MCF 10A (cell line): ENCODE data around the gene CABP2. TPM values are rescaled to one million over a fixed set of nuclear protein-coding genes. Genes with fewer than 3 reads are reported as not detected.
A peak's percentile ranks its signal among the peaks of the same experiment; 100 is the strongest.

ENCODE experiments used
- BruUV-seq: library from RNA; stranded (reverse); fragments of 400-500 nt; replicated peaks from 2 replicates; lab custom pipeline; 2021; lab: Mats Ljungman, UMichigan
- CTCF ChIA-PET: fragments of 300-600 bp; sonication (Branson Sonifier 250); formaldehyde crosslinking; extraction: SDS; loops from one replicate; lab custom pipeline; 2021; ENCODE audit warnings: antibody characterized with exemption, inconsistent platforms; lab: Yijun Ruan, JAX
- POLR2A ChIA-PET: fragments of 300-600, 350-650 bp; sonication (Branson Sonifier 250); formaldehyde crosslinking; extraction: SDS; loops from one replicate; lab custom pipeline; 2020; ENCODE audit warnings: antibody characterized with exemption, inconsistent platforms; lab: Yijun Ruan, JAX
- DNase-seq: peaks from one replicate; pipeline ENCODE4 v3.0.0-alpha.2; 2018; ENCODE audit not compliant: unreplicated experiment
- H3K27ac Mint-ChIP-seq: one replicate; pipeline ENCODE4 v1.8.0; 2022; ENCODE audit warnings: mild to moderate bottlenecking, low read depth, mixed read lengths; ENCODE audit not compliant: unreplicated experiment
- H3K27me3 Mint-ChIP-seq: one replicate; pipeline ENCODE4 v1.8.0; 2022; ENCODE audit warnings: mixed read lengths; ENCODE audit not compliant: insufficient read depth, unreplicated experiment
- H3K36me3 Mint-ChIP-seq: one replicate; pipeline ENCODE4 v1.8.0; 2022; ENCODE audit warnings: mild to moderate bottlenecking, moderate library complexity, mixed read lengths; ENCODE audit not compliant: insufficient read depth, unreplicated experiment
- H3K4me1 Mint-ChIP-seq: one replicate; pipeline ENCODE4 v1.8.0; 2022; ENCODE audit warnings: mixed read lengths; ENCODE audit not compliant: insufficient read depth, unreplicated experiment
- H3K4me3 Mint-ChIP-seq: one replicate; pipeline ENCODE4 v1.8.0; 2022; ENCODE audit warnings: mild to moderate bottlenecking, moderate library complexity, mixed read lengths; ENCODE audit not compliant: unreplicated experiment
- H3K9me3 Mint-ChIP-seq: one replicate; pipeline ENCODE4 v1.8.0; 2022; ENCODE audit warnings: mixed read lengths; ENCODE audit not compliant: unreplicated experiment
- CTCF ChIP-seq: fragments of 200-600 bp; IDR thresholded peaks from one replicate; pipeline ENCODE4 v1.8.0; 2022; ENCODE audit warnings: antibody characterized with exemption, mild to moderate bottlenecking; ENCODE audit not compliant: unreplicated experiment
- intact Hi-C: fragments of 100-400 bp; cut with micrococcal nuclease; formaldehyde crosslinking; loops from 2 replicates; pipeline ENCODE4 v1.14.1; 2022
- total RNA-seq: library from RNA; stranded (reverse); gene quantifications from 2 replicates; pipeline ENCODE4 v1.2.3, GENCODE V29; 2022

The CABP2 gene
- total RNA-seq, 1 experiment from 2014 or later = not detected

GRCh38 chr11:67507242-67507863, 15.9 kb downstream of the CABP2 start:
- DNase-seq = no peak
- TF ChIP-seq CTCF = no peak
- Mint-ChIP-seq H3K36me3 (peaks cover 10% of the 10 kb centered on the region), H3K27me3 (no peaks in the 10 kb centered on the region), H3K27ac (peak overlapping the region; percentile 89), H3K4me3 (peak overlapping the region; percentile 92), H3K4me1 (peaks cover 20% of the 10 kb centered on the region), H3K9me3 (no peaks in the 10 kb centered on the region)
- ChIA-PET POLR2A (interaction anchor here (0.6 to 1.9 kb wide), 4 partner anchors 9 to 106 kb away, joined by 3 to 8 read pairs (median 6); partner anchors contain the start of genes GSTP1 and PPP1CA), CTCF (interaction anchor here (0.5 to 1.4 kb wide), 4 partner anchors 21 to 136 kb away, joined by 3 to 5 read pairs (median 4); no protein-coding TSS in a partner anchor)
- intact Hi-C loops = loop anchor here (2.0 to 5.0 kb wide), 2 partner anchors 65 to 75 kb away; partner anchors contain the start of genes CORO1B and GSTP1
- TSS peak; percentile 78 for BruUV-seq

GRCh38 chr11:67506426-67507051, 16.7 kb downstream of the CABP2 start:
- no TSS peak for BruUV-seq
- CTCF ChIA-PET = interaction anchor here (0.5 to 1.0 kb wide), 8 partner anchors 20 to 161 kb away, joined by 3 to 8 read pairs (median 3); partner anchors contain the start of gene PPP1CA

DNA sequence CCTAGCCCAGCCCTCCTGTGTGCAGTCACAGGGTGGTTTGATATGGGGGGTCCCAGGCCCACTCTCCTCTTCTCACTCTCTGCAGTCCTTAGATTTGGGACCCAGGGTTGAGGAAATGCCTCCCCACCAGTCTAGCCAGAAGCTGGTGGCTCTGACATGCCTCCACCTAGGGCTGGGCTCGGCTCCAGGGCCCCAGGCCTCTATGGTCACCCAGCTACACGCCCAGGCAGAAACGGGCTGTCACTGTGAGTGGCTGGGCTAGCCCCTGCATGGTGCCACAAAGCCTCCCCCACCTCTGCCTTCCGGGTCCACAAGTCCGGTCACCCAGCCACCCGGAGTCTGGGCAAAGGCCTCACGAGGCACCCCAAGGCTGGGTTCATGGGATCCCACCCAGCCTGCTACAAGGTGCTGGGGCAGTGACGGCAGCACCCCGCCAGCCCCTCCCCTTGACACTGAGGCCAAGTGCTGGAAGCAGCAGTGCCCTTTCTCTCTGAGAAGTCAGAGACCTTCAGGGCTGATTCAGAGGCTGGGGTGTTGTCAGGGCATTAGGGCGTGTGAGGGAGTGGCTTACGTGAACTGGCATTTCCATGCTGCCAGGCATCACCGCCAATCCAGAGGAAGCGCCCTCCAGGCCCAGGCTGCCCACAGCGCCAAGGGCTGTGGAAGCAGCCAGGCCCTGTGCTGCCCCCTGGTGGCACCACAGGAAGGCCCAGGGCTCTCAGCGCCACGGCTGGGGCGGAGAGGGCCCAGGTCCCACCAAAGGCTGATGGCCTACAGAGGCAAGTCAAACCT, 17.4 kb downstream of the CABP2 start:
- peak; percentile 89 for TF ChIP-seq CTCF
- intact Hi-C loops = loop anchor here (1.0 to 5.0 kb wide), 7 partner anchors 22 to 152 kb away; partner anchors contain the start of genes AIP, CORO1B, GSTP1 and POLD4
- Mint-ChIP-seq H3K27me3 (no peaks in the 10 kb centered on the region), H3K4me1 (peaks cover 27% of the 10 kb centered on the region), H3K9me3 (no peaks in the 10 kb centered on the region), H3K36me3 (peaks cover 20% of the 10 kb centered on the region), H3K4me3 (peak overlapping the region; percentile 92), H3K27ac (peak overlapping the region; percentile 87)
- DNase-seq = peak; percentile 99
- ChIA-PET POLR2A (interaction anchor here (0.6 to 2.3 kb wide), 12 partner anchors 15 to 114 kb away, joined by 3 to 22 read pairs (median 4); partner anchors contain the start of genes AIP, CORO1B, GSTP1 and PPP1CA), CTCF (interaction anchor here (0.5 to 1.0 kb wide), 11 partner anchors 36 to 246 kb away, joined by 3 to 8 read pairs (median 3); partner anchors contain the start of genes PPP1CA and RPS6KB2)
- BruUV-seq = no TSS peak

More at GRCh38 chr11:67506426-67507051, 16.7 kb downstream of the CABP2 start:
- H3K27me3 Mint-ChIP-seq = no peaks in the 10 kb centered on the region
- peaks cover 12% of the 10 kb centered on the region for H3K36me3 Mint-ChIP-seq
- H3K4me3 Mint-ChIP-seq = peak overlapping the region; percentile 92
- POLR2A ChIA-PET = interaction anchor here (0.6 to 2.3 kb wide), 5 partner anchors 38 to 114 kb away, joined by 3 to 22 read pairs (median 6); partner anchors contain the start of genes GSTP1, PPP1CA and TMEM134
- no peaks in the 10 kb centered on the region for H3K9me3 Mint-ChIP-seq
- peak overlapping the region; percentile 87 for H3K27ac Mint-ChIP-seq
- no peak for TF ChIP-seq CTCF
- peaks cover 20% of the 10 kb centered on the region for H3K4me1 Mint-ChIP-seq
- intact Hi-C loops = loop anchor here (1.0 to 5.0 kb wide), 7 partner anchors 23 to 153 kb away; partner anchors contain the start of genes AIP, CORO1B, GSTP1 and POLD4
- no peak for DNase-seq
